HG02623 (cell line): ENCODE data around the gene USO1.
"Not testable (repeated sequence)": the region's sequence is repeated elsewhere in the genome, so short reads cannot be mapped to it uniquely, and the experiment has no call there.

Experiments used
- ATAC-seq: cut with Tn5 transposase; IDR thresholded peaks from one replicate; pipeline ENCODE4 v1.9.1; 2021; ENCODE audit warnings: moderate library complexity; ENCODE audit not compliant: unreplicated experiment

The USO1 gene

DNA sequence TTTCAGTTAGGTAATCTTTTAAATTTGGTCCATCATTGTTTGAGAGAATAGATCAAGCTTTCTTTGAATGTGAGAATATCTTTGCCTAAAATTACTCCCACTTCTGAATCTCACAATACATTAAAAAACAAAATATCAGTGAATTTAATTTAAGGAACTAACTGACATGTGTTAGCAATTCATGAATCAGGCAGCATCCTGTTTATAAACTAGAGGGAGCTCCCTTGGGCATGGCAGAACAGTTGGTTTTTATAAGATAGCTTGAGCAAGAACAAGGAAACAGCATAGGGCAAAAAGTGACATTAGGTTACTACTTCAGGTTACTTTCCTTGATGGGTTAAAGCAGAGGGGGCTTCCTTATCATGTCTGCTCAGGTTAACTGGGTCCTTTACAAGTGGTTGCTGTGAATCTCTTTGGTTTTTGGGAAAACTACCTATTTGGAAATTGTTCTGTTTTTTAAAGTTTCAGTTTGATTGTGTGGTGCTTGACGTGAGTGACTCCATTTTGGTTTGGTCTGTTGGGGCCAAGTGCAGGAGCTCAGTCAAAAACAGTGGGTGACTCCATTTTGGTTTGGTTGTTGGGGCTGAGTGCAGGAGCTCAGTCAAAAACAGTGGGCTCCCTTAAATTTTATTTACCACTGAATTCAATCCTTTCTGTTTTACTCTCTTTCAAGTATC is 109.9 kb downstream of the USO1 start:
- ATAC-seq, result no peak

DNA sequence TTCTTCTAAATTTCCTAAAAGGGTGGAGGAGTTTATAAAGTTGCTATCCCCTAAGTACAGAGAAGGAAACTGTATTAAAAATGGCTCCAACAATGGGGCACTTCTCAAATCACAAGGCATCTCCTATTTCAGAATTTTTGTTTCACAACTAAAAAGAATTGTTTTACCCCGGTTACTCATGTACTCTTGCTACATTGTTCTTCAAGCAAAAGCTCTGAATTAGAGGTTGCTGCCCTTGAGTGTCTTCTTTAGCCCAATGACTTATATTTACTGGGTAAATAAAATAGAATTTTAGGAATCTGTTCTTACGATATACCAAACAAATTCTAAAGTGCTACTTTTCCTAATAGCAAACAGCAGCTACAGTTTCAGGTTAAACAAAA is 110.4 kb downstream of the USO1 start:
- no peak for ATAC-seq

DNA sequence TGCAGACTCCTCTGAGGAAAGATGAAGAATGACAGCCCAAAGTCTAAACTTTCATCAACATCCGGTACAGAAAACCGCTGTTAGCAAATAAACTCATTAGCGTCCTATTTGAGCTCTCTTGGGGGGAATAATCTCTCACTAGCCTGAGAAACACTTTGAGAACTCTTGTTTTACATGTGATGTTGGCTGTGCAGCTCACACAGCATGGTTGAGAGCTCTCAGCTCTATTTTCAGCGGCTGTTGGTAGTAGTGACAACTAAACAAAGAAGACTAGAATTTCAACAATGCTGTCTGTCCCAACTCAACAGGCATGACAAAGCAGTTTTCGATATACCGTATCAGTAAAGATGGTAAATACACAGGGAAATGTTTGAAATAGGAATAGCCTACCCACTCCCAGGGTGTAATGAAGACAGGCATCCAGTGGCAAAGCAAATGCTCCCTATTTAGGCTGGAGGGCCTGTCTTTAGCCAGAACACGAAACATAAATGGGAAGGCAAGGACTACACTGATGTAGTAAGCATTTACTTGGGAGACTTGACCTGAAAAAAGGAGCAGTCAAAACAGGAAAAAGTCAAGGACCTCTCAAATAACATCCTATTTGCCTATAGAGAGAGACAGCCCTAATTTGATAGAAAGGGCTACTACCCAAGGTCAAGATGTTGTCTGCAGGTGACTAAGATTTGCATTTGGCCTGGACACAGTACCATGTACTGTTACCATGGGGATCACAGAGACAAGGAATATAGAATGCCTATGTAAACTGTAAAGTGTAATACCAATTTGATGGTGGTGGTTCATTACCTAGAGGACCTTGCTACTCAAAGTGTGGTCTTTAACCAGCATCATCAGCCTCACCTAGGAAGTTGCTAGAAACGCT is 117.5 kb downstream of the USO1 start:
- ATAC-seq, result no peak

DNA sequence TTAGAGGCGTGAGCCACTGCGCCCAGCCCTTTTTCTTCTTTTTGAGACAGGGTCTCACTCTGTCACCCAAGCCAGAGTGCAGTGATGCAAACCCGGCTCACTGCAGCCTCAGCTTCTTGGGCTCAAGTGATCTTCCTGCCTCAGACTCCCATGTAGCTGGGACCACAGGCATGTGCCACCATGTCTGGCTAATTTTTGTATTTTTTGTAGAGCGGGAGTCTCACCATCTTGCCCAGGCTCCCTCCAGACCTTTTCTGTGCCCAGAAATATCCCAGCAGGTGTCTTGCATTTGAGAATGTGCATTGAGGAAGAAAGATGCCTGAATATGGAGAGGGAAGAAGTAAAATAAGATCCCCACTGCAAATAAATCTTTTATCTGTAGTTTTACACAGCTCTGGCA is 119.2 kb downstream of the USO1 start:
- ATAC-seq, result no peak

DNA sequence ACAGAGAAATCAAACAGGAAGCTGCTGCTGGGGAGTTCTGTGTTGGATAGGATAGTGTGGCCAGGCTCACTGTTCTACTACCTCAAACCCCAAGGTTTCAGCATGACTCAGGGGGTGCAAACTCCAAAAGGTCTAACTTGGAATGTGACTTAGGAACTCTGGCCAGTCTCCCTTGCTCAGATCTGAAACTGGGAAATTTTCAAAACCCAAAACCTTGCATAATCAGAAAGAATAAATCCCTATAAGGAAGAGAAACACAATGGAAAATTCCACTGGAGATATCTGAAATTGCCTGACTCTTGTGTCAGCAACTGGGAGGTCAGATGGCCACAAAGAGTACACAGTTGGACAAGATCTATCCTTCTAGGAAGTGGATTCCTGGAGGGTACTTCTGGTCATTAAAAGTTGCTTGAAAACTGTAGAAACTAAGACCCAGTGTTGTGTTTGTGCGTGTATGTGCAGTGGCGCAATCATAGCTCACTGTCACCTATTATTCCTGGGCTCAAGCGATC is 119.8 kb downstream of the USO1 start:
- no peak for ATAC-seq

DNA sequence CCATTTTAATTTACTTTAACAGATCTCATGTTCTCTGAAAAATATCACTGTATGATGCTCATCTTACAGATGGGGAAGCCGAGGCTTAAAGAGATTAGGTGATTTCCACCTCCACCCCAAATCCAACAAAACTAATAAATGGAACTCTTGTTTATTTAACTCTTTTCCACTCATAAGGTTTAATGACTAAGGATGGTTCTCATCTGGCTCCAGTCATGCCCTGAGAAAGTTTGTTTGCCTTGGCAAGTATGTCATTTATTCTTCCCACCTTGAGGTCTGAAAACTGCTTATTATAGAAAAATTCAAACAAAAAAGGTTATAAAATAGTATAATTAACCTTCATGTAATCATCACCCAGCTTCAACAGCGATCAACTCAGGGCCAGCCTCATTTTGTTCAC is 121.6 kb downstream of the USO1 start:
- ATAC-seq, result no peak

DNA sequence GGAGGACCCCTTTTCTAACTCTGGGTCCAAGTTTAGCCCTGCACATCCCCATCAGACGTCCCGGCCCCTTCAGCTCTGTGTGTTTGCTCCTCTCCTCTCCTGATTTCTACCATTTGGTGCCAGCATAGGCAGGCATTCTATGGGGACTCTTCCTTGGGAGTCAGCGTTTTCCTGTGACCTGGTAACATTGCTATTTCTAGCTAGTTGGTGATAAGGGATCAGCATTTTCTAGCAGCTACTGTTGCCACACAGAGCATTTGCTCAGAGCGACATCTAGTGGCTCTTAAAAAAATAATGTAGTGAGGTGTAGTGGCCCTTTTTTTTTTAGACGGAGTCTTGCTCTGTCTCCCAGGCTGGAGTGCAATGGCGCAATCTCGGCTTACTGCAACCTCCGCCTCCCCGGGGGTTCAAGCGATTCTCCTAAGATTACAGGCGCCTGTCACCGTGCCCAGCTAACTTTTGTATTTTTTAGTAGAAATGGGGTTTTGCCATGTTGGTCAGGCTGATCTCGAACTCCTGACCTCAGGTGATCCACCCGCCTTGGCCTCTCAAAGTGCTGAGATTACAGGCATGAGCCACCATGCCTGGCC is 123.9 kb downstream of the USO1 start:
- ATAC-seq, result not testable (repeated sequence)

DNA sequence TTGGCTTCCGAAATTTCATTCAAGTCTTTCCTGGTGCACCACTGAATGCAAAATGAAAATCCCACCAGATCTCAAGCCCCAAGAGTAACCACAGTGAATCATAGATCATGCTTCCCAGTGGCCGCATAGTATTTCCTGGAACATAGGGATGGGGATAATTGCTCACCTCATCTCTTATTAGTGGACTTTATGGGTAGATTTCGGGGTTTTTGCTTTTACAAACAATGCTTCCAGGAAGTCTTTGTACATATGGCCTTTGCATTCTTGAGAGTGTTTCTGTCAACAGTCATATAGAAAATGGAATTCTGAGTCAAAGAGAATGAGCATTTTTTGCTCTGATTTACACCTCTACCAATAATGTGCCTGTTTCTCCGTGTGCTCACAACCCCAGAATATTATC is 124.5 kb downstream of the USO1 start:
- no peak for ATAC-seq

DNA sequence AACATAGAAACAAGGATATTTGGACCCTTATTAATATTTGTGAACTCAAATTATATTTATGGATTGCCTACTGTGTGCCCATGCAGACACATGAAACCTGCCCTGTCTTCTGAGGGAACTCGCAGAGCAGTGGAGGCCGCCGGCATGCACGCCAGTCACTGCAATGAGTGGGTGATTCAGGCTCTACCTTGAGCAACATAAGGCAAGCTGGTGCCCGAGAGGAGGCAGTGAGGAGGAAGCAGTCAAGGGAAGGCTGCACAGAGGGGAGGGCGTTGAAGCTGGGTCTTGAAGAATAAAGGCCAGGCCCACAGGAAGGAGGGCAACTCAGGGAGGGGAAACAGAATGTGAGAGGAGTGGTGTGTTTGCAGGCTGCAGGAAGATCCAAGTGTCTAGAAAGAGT is 125.1 kb downstream of the USO1 start:
- ATAC-seq, result no peak

DNA sequence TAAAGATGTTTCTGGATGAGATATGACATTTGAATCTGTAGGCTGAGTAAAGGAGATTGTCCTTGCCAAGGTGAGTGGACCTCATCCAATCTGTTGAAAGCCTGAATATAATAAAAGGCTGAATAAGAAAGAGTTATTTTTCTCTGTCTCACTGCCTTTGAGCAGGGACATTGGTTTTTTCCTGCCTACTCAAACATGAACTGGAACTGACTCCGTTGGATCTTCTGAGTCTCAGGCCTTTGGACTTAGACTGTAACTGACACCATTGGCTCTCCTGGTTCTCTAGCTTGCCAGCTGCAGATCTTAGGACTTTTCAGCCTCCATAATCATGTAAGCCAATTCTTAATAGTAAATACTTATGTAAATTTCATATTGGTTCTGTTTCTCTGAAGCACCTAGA is 134.3 kb downstream of the USO1 start:
- no peak for ATAC-seq

DNA sequence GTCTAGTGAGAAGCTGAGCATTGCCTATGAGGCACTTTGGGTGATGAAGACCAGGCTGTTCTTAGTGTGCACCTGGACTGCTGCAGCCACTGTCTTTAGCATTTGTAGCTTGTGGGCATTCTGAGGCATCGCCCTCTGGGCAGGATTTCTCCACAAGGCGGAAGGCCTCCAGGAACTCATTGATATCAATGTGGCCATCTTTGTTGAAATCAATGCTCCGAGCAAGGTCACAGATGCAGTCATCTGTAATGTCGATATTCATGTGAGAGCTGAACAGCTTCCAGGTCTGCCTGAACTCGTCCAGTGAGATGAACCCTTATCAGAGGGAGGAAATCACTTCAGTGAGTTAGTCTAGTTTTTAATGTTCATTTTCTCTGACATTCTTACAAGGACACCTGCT is 136.2 kb downstream of the USO1 start:
- no peak for ATAC-seq
